ENCODE results near the gene FAM120A. TPM values are rescaled to one million over a fixed set of nuclear protein-coding genes. Genes with fewer than 3 reads are reported as not detected.

The FAM120A gene
- total and polyA plus RNA-seq, 2 donors (not counting 1 experiment from before 2014, with no cell fraction given): 85.8 to 136 TPM

- Histone ChIP-seq H3K27me3 (ENCODE audit: control insufficient read depth, insufficient read depth, low read length) (no peaks in the 10 kb centered on the region), H3K9me3 (ENCODE audit: control insufficient read depth, insufficient read depth, low read depth, low read length) (no peaks in the 10 kb centered on the region), H3K9ac (ENCODE audit: insufficient read depth, low read length) (no peak overlapping the region), H3K4me3 (replicated peaks in 1 of 4; ENCODE audit: control extremely low read depth in 1 of 4, insufficient read depth in 1 of 4, low read depth in 3 of 4, low read length in 4 of 4) (no peak overlapping the region), H3K36me3 (ENCODE audit: control insufficient read depth, insufficient read depth, low read length) (no peaks in the 10 kb centered on the region), H3K4me1 (ENCODE audit: control insufficient read depth, extremely low read depth, insufficient read depth, low read length) (no peaks in the 10 kb centered on the region), H4K20me1 (ENCODE audit: control insufficient read depth, extremely low read depth, insufficient read depth, low read length) (no peaks in the 10 kb centered on the region), H3K27ac (ENCODE audit: insufficient read depth, low read length) (no peak overlapping the region), H3K4me2 (ENCODE audit: extremely low read depth, insufficient read depth, low read length) (no peak overlapping the region), H3K79me2 (ENCODE audit: control insufficient read depth, insufficient read depth, low read length) (no peaks in the 10 kb centered on the region), H2AFZ (ENCODE audit: low read length) (no peak overlapping the region)
- TF ChIP-seq CTCF (conservative IDR thresholded peaks at IDR 0.05 in 1 of 2, IDR thresholded peaks at IDR 0.05 in 1 of 2; ENCODE audit: low read depth in 1 of 2, low read length in 2 of 2) (no peak), EZH2 (IDR thresholded peaks at IDR 0.05; ENCODE audit: low read length, missing control alignments) (no peak)
- no peak for DNase-seq (ENCODE audit: low read depth in 2 of 2)
These were observed 10.4 kb upstream of the FAM120A start for GRCh38 chr9:93440896-93441580.

GRCh38 chr9:93446073-93446472 is 5.4 kb upstream of the FAM120A start:
- no peak overlapping the region for H2AFZ ChIP-seq (ENCODE audit: low read length)
- no peak overlapping the region for H3K9ac ChIP-seq (ENCODE audit: insufficient read depth, low read length)
- no peaks in the 10 kb centered on the region for H3K27me3 ChIP-seq (ENCODE audit: control insufficient read depth, insufficient read depth, low read length)
- H3K4me1 ChIP-seq (ENCODE audit: control insufficient read depth, extremely low read depth, insufficient read depth, low read length): peaks cover 2% of the 10 kb centered on the region
- no peak overlapping the region for H3K4me3 ChIP-seq (replicated peaks in 1 of 4; ENCODE audit: control extremely low read depth in 1 of 4, insufficient read depth in 1 of 4, low read depth in 3 of 4, low read length in 4 of 4)
- H3K27ac ChIP-seq (ENCODE audit: insufficient read depth, low read length): no peak overlapping the region
- H3K79me2 ChIP-seq (ENCODE audit: control insufficient read depth, insufficient read depth, low read length): peaks cover 12% of the 10 kb centered on the region
- no peak for TF ChIP-seq EZH2 (IDR thresholded peaks at IDR 0.05; ENCODE audit: low read length, missing control alignments)
- no peak for TF ChIP-seq CTCF (conservative IDR thresholded peaks at IDR 0.05 in 1 of 2, IDR thresholded peaks at IDR 0.05 in 1 of 2; ENCODE audit: low read depth in 1 of 2, low read length in 2 of 2)
- H3K36me3 ChIP-seq (ENCODE audit: control insufficient read depth, insufficient read depth, low read length): peaks cover 8% of the 10 kb centered on the region
- no peak overlapping the region for H3K4me2 ChIP-seq (ENCODE audit: extremely low read depth, insufficient read depth, low read length)
- no peak for DNase-seq (ENCODE audit: low read depth in 2 of 2)
- H4K20me1 ChIP-seq (ENCODE audit: control insufficient read depth, extremely low read depth, insufficient read depth, low read length): no peaks in the 10 kb centered on the region
- H3K9me3 ChIP-seq (ENCODE audit: control insufficient read depth, insufficient read depth, low read depth, low read length): no peaks in the 10 kb centered on the region

- H3K27ac ChIP-seq (ENCODE audit: insufficient read depth, low read length): no peak overlapping the region
- H3K27me3 ChIP-seq (ENCODE audit: control insufficient read depth, insufficient read depth, low read length): no peaks in the 10 kb centered on the region
- peaks cover 8% of the 10 kb centered on the region for H3K36me3 ChIP-seq (ENCODE audit: control insufficient read depth, insufficient read depth, low read length)
- H4K20me1 ChIP-seq (ENCODE audit: control insufficient read depth, extremely low read depth, insufficient read depth, low read length): no peaks in the 10 kb centered on the region
- peaks cover 2% of the 10 kb centered on the region for H3K4me1 ChIP-seq (ENCODE audit: control insufficient read depth, extremely low read depth, insufficient read depth, low read length)
- H3K79me2 ChIP-seq (ENCODE audit: control insufficient read depth, insufficient read depth, low read length): peaks cover 21% of the 10 kb centered on the region
- TF ChIP-seq EZH2 (IDR thresholded peaks at IDR 0.05; ENCODE audit: low read length, missing control alignments) (no peak), CTCF (conservative IDR thresholded peaks at IDR 0.05 in 1 of 2, IDR thresholded peaks at IDR 0.05 in 1 of 2; ENCODE audit: low read depth in 1 of 2, low read length in 2 of 2) (no peak)
- no peaks in the 10 kb centered on the region for H3K9me3 ChIP-seq (ENCODE audit: control insufficient read depth, insufficient read depth, low read depth, low read length)
- no peak overlapping the region for H3K4me2 ChIP-seq (ENCODE audit: extremely low read depth, insufficient read depth, low read length)
- H3K9ac ChIP-seq (ENCODE audit: insufficient read depth, low read length): no peak overlapping the region
- H2AFZ ChIP-seq (ENCODE audit: low read length): no peak overlapping the region
- DNase-seq (ENCODE audit: low read depth in 2 of 2): no peak
- H3K4me3 ChIP-seq (replicated peaks in 1 of 4; ENCODE audit: control extremely low read depth in 1 of 4, insufficient read depth in 1 of 4, low read depth in 3 of 4, low read length in 4 of 4): no peak overlapping the region
These were observed 3.8 kb upstream of the FAM120A start for GRCh38 chr9:93447655-93448054.

All from fibroblast of lung (primary cell).